GM12891 (cell line): ENCODE data around the gene SLC7A10.

Experiments used
- DNase-seq: peaks from one replicate; pipeline ENCODE4 v3.0.0; 2011; ENCODE audit warnings: low spot score; ENCODE audit not compliant: insufficient read length
- FAIRE-seq: peaks from 2 replicates; lab custom pipeline; 2011; peaks lifted over from hg19 to GRCh38; lab: Jason Lieb, UNC
- PAX5 ChIP-seq: IDR thresholded peaks from 2 replicates; pipeline ENCODE4 v1.6.1; 2011; ENCODE audit warnings: low read length, moderate library complexity, mild to moderate bottlenecking; ENCODE audit not compliant: insufficient read depth, severe bottlenecking
- POLR2A ChIP-seq: IDR thresholded peaks from 2 replicates; pipeline ENCODE4 v1.6.1; 2011; ENCODE audit warnings: low read depth, low read length, control low read depth
- POLR2AphosphoS5 ChIP-seq: IDR thresholded peaks from 2 replicates; pipeline ENCODE4 v1.6.1; 2011; ENCODE audit warnings: low read depth, low read length, control low read depth
- POU2F2 ChIP-seq: IDR thresholded peaks from 2 replicates; pipeline ENCODE4 v1.6.1; 2011; ENCODE audit warnings: low read depth, mild to moderate bottlenecking, control low read depth, low read length, moderate library complexity
- SPI1 ChIP-seq: IDR thresholded peaks from 2 replicates; pipeline ENCODE4 v1.6.1; 2011; ENCODE audit warnings: low read depth, low read length, control low read depth
- TAF1 ChIP-seq: IDR thresholded peaks from 2 replicates; pipeline ENCODE4 v1.6.1; 2011; ENCODE audit warnings: low read depth, low read length, control low read depth

Gene SLC7A10

DNA sequence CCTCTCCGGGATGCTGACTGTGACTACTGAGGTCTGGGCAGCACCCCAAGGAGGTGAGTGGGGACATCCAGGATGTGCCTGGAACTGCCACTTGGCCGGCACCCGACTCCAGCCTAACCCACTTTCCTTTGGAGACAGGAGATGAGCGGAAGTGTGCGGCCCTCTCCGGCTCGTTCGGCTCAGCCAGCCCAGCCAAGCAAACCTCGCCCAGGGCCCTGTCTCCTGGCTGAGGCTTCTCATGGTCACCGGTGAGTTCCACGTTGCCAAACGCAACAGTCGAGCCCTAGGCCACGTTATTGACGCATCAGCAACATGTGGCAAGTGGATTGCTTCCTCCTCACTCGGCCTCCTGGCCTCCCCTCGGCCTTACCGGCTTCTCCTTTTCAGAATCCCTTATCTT is 5.5 kb downstream of the SLC7A10 start:
- TF ChIP-seq POLR2A, result no peak
- no peak for TF ChIP-seq TAF1
- TF ChIP-seq POU2F2, result no peak
- no peak for TF ChIP-seq POLR2AphosphoS5
- TF ChIP-seq SPI1, result no peak
- TF ChIP-seq PAX5, result no peak
- DNase-seq (no peak), FAIRE-seq (no peak)

DNA sequence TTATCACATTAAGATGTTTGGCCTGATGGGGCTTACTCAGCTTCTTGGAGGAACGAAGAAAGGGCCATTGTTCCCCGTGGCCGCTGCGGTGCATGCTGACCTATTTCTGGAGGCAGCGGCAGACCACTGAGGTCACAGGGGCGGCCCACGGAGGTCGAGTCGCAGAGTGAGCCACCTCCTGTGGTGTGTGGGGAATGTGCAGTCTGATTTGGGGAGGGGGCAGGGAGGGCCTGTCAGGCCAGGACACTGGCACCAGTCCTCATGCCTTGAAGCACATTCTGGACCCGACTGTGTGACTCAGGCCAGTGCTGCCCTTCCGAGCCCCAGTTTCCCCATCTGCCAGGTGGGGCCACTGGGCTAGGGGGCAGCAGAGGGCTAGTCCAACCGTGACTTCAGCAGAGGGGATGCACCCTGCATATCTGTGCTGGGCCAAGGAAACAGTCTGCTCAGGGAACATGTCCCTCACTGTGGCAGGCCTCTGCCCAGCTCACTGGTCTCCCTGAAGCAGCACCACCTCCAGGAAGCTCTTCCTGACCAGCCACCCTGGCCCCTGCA is 6.3 kb downstream of the SLC7A10 start:
- FAIRE-seq, result no peak
- no peak for DNase-seq
- no peak for TF ChIP-seq POLR2A
- no peak for TF ChIP-seq TAF1
- TF ChIP-seq PAX5, result no peak

- DNase-seq, result no peak
- TF ChIP-seq SPI1, result no peak
- no peak for TF ChIP-seq TAF1
- TF ChIP-seq POLR2AphosphoS5, result no peak
- TF ChIP-seq PAX5, result no peak
- no peak for TF ChIP-seq POLR2A
- TF ChIP-seq POU2F2, result no peak
- FAIRE-seq, result no peak
Measured at GRCh38 chr19:33217881-33218280, 7.8 kb downstream of the SLC7A10 start.

GRCh38 chr19:33216198-33216830 is 9.3 kb downstream of the SLC7A10 start:
- FAIRE-seq (no peak), DNase-seq (no peak)
- no peak for TF ChIP-seq PAX5
- TF ChIP-seq POLR2A, result no peak
- TF ChIP-seq POU2F2, result no peak
- TF ChIP-seq POLR2AphosphoS5, result no peak
- no peak for TF ChIP-seq SPI1
- TF ChIP-seq TAF1, result no peak

DNA sequence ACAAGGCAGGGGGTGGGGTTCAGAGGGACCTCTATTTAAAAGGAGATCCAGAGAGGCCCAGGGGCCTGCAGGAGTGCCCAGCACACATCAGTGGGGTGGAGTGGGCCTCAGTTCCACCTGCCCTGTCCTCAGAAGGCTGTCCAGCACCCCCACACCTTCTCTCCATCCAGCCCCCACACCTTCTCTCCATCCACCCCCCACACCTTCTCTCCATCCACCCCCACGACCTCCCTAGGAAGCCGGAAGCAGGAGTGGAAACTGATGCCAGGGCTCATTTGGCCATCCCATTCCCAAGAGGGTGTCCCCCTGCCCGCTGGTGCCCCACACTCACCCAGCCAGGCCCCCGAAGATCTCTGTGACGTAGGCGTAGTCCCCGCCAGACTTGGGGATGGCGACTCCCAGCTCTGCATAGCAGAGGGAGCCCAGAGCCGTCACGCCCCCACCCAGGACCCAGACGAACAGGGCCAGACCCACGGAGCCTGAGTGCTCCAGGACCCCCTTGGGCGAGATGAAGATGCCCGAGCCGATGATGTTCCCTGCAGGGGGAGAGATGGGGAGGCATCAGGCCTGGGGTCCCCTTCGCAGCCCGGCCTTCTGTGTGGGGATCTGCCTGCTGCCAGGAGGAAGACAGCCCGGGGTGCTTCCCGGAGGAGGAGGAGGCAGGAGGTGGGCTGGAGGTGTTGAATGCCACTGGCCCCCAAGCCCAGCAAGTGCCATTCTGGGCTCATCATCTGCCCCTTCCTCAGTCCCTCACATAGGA is 10.0 kb downstream of the SLC7A10 start:
- no peak for DNase-seq
- no peak for FAIRE-seq
- no peak for TF ChIP-seq PAX5
- TF ChIP-seq TAF1, result no peak
- TF ChIP-seq POLR2A, result no peak
- no peak for TF ChIP-seq POLR2AphosphoS5

DNA sequence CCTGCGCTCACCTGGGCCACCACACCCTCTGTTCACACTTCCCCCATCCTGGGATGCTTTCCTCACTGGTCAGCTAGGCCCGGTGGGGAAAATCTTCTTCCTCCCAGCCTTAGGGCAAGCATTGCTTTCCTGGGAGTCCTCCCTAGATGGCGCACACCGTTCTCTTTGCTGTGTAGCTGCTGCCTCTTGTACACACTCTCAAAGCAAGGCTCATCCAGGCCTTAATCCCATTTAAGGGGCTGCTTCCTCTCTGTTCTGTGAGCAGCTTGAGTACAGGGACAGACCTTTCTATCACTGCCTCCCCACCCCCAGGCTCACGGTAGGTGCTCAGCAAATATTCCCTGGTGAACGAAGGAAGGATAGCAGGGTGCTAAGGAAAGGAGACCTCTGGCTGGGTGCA is 11.1 kb downstream of the SLC7A10 start:
- no peak for DNase-seq
- TF ChIP-seq POU2F2 (no peak), SPI1 (no peak), POLR2A (no peak), TAF1 (no peak), PAX5 (no peak), POLR2AphosphoS5 (no peak)
- FAIRE-seq, result no peak

GRCh38 chr19:33212436-33213172 is 13.0 kb downstream of the SLC7A10 start:
- no peak for DNase-seq
- TF ChIP-seq TAF1 (no peak), POLR2A (no peak), POU2F2 (no peak), PAX5 (no peak), SPI1 (no peak), POLR2AphosphoS5 (no peak)
- no peak for FAIRE-seq

GRCh38 chr19:33211794-33212435 is 13.7 kb downstream of the SLC7A10 start:
- DNase-seq, result no peak
- no peak for TF ChIP-seq POLR2A
- no peak for TF ChIP-seq POLR2AphosphoS5
- TF ChIP-seq SPI1, result no peak
- no peak for TF ChIP-seq POU2F2
- no peak for TF ChIP-seq PAX5
- no peak for TF ChIP-seq TAF1
- no peak for FAIRE-seq
